CD4-positive, alpha-beta T cell treated with Interleukin-21 for 1 hour (primary cell): ENCODE data around the gene TUT7.
A peak's percentile ranks its signal among the peaks of the same experiment; 100 is the strongest.
"Not testable (repeated sequence)": the region's sequence is repeated elsewhere in the genome, so short reads cannot be mapped to it uniquely, and the experiment has no call there.

Experiments
- DNase-seq: peaks from one replicate; pipeline ENCODE4 v3.0.0-alpha.2; 2020

The TUT7 gene

DNA sequence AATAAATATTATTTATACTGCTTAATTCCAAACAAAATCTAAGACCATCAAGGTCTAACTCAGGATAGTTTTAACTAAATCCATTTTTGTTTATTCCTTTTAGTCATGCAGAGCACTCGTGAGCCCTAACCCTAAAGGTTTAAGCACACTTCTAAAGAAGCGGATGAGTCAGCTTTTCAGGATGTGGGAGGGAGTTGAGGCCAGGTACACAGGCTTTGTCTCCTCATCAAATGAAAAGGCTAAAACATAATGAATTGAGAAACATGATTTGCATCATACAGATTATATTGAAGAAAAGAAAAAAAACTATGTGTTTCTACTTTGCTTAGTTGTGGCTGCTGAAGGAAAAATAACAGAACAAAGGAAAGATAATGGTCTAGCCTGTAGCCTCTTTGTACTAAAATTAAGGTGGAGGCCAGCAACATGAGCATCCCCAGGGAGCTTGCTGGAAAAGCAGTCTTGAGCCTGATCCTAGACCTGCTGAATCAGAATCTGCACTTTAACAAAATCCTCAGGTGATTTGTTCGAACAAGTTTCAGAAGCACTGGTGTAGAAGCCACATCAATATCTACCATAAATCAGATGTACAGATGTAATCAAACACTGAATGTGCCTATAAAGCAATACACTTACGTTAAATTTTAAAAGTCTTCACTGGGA lies 50.8 kb downstream of the TUT7 start:
- DNase-seq, result peak; percentile 40

DNA sequence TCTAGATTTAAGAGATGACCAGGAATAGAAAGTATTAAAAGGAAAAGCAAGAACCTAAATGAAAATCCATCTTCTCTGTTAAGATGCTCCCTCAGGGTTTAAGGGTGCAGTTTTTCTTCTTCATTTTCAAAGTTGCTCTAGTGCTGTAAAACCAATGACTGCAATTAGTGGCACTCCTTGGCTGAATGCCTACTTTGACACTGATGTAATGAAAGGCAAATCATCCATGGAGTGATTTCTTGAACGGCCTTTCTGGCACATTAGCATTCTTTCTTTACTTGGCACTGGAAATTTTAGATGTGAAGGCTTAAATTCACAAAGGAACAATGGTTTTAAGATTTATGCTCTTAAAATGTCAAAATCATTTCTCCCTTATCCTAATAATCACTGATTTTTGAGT lies 52.5 kb downstream of the TUT7 start:
- DNase-seq, result no peak

DNA sequence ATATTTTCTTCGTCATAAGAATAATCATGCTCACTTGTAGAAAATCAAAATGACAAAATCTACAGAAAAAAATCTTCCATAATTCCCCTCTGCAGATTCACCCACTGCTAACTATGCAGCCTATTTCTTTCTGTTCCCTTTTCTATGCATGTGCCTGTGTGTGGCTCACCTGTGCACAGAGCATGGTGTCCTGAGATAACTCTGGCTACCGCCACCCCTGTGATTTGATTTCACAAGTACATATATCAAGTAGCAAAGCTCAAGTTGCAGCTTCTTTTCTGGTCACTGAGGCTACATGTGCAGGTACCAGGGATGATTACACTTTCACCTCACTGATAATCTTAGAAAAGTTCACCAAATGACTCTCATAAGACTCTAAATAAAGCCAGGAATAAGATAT lies 53.5 kb downstream of the TUT7 start:
- DNase-seq, result no peak

- DNase-seq, result no peak
These were observed 55.3 kb downstream of the TUT7 start for GRCh38 chr9:86298873-86299272.

DNA sequence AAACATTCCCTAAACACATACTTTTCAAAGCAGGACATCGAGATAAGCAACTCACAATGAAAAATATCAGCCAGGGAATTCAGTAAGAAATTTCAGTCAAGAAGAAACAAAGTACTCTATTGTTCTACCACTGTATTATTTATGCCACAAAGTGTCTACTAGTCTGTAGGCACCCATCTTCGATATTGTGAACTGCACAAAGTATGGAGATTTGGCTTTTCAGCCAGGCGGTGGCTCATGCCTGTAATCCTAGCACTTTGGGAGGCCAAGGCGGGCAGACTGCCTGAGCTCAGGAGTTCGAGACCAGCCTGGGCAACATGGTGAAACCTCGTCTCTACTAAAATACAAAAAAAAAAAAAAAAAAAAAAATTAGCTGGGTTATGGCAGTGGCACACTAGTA lies 63.9 kb downstream of the TUT7 start:
- not testable (repeated sequence) for DNase-seq

GRCh38 chr9:86288499-86289198 lies 65.6 kb downstream of the TUT7 start:
- no peak for DNase-seq

DNA sequence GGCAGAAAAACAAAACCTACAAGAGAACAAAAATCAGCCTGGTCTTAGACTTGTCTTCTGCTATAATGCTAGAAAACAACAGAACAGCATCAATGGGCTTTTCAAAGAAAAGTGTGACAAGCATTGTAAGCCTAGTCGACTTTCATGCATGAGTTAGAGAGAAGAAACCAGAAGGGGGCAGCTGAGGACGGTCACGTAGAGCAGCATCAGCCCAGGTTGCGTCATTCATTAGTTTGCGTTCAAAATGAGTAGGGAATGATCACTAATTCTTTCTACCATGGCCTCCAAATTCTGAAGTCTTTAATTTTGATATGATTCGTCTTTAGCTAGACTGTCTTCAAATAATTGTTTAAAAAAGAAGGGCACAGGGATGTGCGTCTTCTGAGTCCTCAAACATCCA lies 67.2 kb downstream of the TUT7 start:
- DNase-seq, result peak; percentile 14

GRCh38 chr9:86286278-86286677 lies 67.9 kb downstream of the TUT7 start:
- no peak for DNase-seq

DNA sequence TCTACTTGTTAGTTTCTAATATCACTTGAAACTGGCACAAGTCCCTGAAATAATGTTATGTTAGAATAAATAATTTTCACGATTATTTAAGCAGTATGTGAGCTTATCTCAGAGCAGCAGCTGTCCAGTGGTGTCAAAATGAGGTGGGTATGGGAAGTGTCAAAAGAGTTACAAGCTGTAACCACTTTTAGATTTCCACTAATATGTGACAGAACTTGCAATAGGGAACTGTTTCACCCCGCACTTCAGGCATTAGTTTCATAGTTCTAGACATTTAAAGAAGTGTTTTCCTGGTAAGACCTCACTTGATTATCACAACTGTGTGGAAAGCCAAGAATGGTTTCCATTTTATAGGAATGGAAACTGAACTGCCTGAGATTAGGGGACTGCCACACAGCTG lies 68.9 kb downstream of the TUT7 start:
- DNase-seq, result no peak

DNA sequence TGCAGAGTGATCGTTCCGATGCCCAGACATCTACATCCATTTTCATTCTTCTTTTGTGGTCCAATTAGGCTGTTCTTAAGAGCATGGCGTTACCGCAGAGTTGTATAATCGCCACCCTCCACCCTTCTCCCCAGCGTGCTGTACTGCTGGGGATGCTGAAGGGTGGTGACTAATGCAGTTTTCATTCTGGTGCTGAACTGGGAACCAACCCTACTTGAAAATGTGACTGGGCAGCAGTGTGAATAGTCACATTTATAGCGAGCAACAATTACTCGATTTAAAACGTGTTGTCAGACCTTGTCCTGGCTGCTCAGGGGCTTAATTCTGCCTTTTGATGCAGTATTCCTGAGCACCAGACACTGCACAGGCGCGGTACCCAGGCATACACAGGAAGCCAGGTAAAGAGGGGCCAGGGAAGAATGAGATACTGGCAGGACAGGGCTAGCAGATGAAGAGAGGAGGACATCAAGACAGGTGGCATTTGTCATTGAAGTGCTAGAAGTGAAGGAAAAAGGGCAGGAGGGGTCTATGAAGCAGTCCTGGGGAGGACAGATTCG lies 71.2 kb downstream of the TUT7 start:
- no peak for DNase-seq

DNA sequence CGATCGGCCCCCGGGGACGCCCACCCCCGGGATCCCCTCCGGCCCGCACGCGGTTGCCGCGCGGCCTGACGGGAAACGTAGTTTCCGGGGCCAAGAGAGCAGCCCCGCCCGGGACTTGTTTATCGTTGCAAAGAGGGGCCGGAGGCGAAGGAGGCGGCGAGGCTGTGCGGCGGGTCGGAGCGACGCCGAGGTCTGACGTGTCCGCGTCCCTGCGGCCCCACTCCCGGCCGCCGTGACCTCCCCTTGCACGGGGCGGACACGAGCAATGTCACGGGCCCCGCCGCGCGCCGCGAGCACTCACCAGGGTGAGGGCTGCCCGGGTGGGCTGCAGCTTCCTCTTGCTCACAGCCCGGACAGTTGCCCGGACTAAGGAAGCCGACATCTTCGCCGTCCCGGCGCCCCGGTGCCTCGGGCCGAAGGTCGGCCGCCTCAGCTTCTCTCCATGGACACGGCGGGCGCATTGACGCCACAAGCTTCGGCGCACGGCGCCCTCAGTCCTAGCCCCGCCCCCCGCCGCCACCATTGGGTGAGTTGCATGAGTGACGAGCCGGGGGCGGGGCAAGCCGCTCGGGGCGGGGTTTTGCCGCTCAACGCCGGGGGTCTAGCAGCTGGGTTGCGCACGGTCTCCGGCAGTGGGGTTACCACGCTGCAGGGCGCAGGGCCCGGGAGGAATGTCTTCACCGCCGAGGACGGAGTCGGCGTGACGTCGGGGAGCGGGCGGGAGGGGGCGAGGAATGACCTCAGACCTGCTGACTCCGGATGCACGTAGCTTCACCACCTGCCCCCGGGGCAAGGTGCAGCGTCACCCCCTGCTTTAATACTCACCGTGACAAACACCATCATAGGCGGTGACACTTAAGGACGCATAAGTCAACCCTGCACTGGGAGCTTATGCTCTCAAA lies 71.9 kb downstream of the TUT7 start, which contains the start of gene ISCA1:
Gene ISCA1 (minus strand): TSS at position 462 of the 902 bp plus-strand sequence. CDS start 80 bp downstream, at position 382.
- DNase-seq, result peak; percentile 97

GRCh38 chr9:86281593-86282076 lies 72.6 kb downstream of the TUT7 start:
- no peak for DNase-seq

GRCh38 chr9:86280580-86280979 lies 73.6 kb downstream of the TUT7 start:
- no peak for DNase-seq

DNA sequence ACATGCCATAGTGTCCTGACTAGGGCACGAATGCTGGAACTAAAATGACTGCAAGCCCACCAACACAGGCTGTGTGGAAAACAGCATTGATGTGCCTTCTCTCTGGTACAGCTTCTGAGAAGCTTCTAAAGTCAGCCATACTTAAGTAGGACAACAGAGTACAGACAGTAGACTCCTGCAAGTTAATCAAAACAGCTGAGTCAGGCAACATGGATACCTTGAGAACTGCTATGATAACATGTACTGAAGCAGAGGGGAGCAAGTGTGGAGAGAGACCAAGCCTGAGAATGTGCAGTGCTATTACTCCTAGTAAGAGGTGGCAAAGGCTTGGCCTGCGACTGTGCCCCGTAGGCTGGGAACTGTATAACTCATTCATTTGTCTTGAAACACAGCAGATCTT lies 74.4 kb downstream of the TUT7 start:
- no peak for DNase-seq

DNA sequence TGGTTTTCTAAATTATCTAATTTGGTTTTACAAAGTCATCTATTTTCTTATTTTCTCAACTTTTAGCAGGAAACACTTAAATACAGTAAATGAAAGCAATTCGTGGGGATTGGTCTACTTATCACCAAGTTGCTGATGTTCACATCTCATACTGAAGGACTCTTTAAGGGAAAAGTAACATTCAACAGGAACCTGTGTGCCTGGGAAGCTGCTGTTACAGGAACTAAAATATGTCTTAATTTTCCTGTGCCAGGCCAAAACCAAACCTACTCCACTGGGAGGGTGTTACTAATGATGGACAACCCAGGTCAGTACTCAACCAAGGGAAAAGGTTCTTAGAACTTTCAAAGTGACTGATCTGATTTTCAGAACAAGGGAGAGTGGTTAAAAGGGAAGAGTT lies 77.1 kb downstream of the TUT7 start:
- no peak for DNase-seq

DNA sequence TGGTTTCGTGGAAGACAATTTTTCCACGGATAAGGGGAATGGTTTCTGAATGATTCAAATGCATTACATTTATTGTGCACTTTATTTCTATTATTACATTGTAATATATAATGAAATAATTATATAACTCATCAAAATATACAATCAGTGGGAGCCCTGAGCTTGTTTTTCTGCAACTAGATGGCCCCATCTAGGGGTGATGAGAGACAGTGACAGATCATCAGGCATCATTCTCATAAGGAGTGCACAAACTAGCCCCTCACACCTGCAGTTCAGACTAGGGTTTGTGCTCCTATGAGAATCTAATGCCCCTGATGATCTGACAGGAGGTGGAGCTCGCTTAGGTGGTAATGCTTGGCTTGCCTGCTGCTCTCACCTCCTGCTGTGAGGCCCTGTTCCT lies 78.2 kb downstream of the TUT7 start:
- no peak for DNase-seq

DNA sequence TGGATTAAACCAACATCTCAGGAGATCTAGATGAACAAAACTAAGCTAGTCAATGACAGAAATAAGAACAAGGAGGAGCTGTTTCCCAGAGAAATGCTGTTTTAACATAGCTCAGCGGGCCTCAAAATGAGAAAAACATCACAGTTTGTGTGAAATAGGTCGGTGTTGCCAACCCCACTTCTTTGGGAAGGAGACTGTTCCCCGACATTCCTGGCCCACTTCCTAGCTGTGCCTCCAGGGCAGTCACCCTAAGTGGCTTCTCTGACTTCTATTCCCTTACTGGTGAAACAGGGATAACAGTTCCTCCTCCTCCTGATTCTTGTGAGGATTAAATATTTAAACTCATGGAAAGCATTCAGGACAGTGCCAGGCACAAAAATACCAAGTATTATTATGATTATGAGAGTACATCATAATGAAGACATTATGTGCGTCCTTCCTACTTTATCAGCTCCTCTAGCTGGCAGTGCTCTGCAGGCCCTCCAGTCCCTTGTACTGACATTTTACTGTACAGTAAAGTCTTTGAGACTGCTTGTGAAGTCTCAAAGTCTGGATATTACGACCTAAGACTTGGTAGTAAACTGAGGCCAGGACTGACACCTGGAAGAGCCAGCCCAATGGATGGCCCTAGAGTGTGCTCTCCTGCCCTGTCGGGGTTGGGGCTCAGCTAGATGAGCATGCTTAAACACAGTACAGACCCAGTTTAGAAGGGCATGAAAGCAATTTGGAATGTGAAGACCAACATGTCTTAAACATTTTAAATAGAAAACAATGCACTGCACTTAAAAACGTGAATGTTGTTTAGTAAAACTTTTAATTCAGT lies 79.2 kb downstream of the TUT7 start:
- no peak for DNase-seq

GRCh38 chr9:86272221-86272620 lies 82.0 kb downstream of the TUT7 start:
- no peak for DNase-seq

DNA sequence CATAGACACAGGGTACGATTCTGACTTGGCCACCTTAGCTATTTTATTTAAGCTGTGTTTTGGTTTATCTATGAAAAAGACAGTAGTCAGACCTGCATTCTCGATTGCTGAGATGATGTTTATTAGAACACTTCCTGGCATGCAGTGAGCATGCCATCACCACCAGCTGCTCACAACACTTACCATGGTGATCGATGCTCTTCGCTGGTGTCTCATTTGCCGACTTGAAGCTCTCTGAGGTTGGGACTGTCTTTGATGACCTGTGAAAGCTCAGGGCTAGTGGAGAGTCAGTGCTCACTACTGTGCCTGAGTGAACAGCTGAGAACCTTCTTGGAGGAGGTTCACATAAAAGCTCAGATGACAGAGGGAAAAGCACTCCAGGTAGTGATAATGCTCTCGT lies 90.3 kb downstream of the TUT7 start:
- DNase-seq, result no peak

DNA sequence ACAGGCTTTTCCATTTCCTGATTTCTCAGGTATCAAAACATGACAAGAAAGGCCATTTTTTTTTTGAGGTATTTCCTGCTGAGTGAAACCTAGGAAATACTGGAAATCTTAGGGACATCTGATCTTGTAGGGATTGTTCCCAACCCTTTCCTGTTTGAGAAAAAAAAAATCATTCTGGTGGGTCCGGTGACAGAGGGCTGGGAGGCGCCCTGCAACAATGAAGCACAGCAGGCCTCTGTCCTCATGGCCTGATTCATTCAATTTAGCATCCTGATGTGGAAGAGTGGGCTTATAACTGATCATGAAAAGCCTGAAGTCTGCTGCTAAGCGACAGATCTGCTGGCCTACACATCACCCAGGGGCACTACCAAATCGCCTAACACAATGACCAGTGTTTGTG lies 91.7 kb downstream of the TUT7 start:
- DNase-seq, result no peak

DNA sequence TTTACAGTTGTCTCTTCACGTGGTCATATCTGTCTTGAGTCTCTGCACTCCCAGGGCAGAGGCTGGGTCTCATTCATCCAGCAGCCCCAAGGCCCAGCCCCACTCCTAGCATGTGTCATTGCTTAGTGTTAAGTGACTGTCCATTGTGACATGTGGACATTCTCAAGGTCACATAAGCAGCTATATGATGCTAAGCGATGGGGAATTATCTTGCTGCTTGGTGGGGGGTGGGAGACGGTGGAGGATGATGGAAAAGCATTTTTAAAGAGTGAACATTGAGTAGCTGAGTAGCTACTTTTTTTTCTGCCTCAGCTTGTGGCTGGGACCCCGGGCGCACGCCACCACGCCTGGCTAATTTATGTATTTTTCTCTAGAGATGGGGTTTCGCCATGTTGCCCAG lies 94.7 kb downstream of the TUT7 start, which contains the start of gene C9orf153:
Gene C9orf153 (minus strand): TSS at position 101 of the 400 bp plus-strand sequence. CDS start 30,054 bp downstream, outside the sequence.
- no peak for DNase-seq

DNA sequence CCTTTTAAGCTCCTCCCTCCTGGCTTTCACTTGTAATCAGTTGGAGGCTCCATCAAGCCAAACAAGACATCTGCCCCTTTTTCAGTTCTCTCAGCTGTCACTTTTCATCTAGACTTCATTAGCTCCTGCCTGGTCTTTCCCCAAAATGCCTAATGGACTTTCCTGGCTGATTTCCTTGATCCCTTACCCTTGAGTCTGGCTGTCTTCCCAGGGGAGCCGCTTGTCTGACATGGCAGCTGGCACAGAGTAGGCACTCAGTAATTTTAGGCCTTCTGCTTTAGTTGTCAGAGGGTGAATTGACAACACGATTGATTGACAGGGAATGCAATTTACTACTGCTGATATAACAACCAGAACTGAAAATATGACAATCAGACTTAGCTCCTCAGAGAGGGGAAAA lies 96.8 kb downstream of the TUT7 start:
- DNase-seq, result no peak
